Ascending aorta (tissue), 2 donors: ENCODE data around the gene WIPF3. TPM values are rescaled to one million over a fixed set of nuclear protein-coding genes. Genes with fewer than 3 reads are reported as not detected.

Source experiments
- DNase-seq, 2 donors: peaks; one replicate each; pipeline ENCODE4 v3.0.0-alpha.2; 2019; ENCODE audit warnings: low spot score in 2 of 2
- H3K27ac ChIP-seq, 2 donors: fragments of 200-600 bp; sonication (generic); one replicate each; pipeline ENCODE4 v1.5.1; 2016 to 2017; ENCODE audit warnings: mild to moderate bottlenecking in 1 of 2
- H3K27me3 ChIP-seq: fragments of 200-600 bp; sonication (generic); one replicate; pipeline ENCODE4 v1.5.1; 2017
- H3K36me3 ChIP-seq, 2 donors: fragments of 200-600 bp; sonication (generic); one replicate each; pipeline ENCODE4 v1.5.1; 2016
- H3K4me1 ChIP-seq, 2 donors: fragments of 200-600 bp; sonication (generic); one replicate each; pipeline ENCODE4 v1.5.1; 2016 to 2017; ENCODE audit warnings: mild to moderate bottlenecking in 1 of 2
- H3K4me3 ChIP-seq, 2 donors: fragments of 200-600 bp; sonication (generic); one replicate each; pipeline ENCODE4 v1.5.1; 2016 to 2017; ENCODE audit warnings: mild to moderate bottlenecking in 1 of 2
- H3K9me3 ChIP-seq, 2 donors: fragments of 200-600 bp; sonication (generic); one replicate each; pipeline ENCODE4 v1.5.1; 2016
- intact Hi-C: fragments of 100-400 bp; cut with DNase I; formaldehyde crosslinking; loops from one replicate; pipeline ENCODE4 v1.15.1; 2023
- total RNA-seq: library from RNA; depleted of rRNA; stranded (reverse); fragments of >200 nt; gene quantifications from one replicate; pipeline ENCODE4 v1.1.0, GENCODE V29; 2016
- TF ChIP-seq, protein P1 (sequence below), 3 experiments: fragments of 200-600 bp in 2 of 3; fragments of 450-650 bp in 1 of 3; sonication (generic) in 2 of 3; IDR thresholded peaks; one replicate each; pipeline ENCODE4 v1.5.1; 2016 to 2019; ENCODE audit warnings: antibody characterized with exemption in 3 of 3, mild to moderate bottlenecking in 1 of 3, moderate library complexity in 1 of 3

Gene WIPF3, protein sequence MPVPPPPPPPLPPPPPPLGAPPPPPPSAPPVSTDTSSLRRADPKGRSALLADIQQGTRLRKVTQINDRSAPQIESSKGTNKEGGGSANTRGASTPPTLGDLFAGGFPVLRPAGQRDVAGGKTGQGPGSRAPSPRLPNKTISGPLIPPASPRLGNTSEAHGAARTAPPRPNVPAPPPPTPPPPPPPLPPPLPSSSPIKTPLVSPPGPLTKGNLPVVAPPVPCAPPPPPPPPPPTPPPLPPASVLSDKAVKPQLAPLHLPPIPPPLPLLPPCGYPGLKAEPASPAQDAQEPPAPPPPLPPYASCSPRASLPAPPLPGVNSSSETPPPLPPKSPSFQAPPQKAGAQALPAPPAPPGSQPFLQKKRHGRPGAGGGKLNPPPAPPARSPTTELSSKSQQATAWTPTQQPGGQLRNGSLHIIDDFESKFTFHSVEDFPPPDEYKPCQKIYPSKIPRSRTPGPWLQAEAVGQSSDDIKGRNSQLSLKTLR
- 4.6 TPM for total RNA-seq

DNA sequence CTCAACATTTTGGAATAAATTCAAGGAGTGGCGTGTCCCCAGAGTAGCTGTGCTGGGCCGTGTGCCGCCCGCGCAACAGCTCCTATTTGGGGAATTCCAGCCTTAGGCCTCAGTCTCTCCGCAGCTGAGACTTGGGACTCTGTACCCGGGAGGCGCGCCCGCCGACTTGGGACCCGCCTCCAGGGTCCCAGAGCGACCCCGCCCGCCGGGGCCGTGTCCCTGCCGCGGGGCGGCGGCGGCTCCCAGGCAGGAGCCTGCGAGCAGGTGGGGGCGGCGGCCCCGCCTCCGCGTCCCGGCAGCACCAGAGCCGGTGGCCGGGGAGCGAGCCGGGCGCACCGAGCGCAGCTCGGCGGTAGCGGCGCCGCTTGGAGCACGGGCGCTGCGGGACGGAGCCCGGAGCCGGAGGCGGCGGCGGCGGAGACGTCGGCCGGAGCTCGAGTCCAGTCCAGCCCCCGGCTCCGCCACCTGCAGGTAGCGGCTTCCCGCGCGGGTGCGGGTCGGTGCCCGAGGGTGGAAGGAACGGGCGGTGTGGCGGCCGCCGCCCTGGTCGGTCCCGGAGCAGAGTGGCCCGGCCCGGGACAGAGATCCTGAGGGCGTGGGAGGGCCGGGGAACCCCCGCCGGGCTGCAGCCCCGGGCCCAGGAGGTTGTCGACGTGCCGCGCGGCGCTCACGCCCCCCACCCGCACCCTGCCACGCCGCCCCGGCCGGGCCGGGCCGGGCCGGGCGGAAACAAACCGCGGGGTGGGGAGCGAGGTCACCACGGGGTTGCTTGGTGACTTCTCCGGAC is at the start of gene WIPF3:
WIPF3 (plus strand) TSS at position 301 of the 787 bp plus-strand sequence. CDS start 28,217 bp downstream, outside the sequence.
- intact Hi-C loops: no loop called here
- no peak for DNase-seq
- H3K36me3 ChIP-seq: no peaks in the 10 kb centered on the region
- peak within 1 kb of the TSS; percentile 60 to 74 for H3K4me3 ChIP-seq
- TF ChIP-seq, protein P1, sequence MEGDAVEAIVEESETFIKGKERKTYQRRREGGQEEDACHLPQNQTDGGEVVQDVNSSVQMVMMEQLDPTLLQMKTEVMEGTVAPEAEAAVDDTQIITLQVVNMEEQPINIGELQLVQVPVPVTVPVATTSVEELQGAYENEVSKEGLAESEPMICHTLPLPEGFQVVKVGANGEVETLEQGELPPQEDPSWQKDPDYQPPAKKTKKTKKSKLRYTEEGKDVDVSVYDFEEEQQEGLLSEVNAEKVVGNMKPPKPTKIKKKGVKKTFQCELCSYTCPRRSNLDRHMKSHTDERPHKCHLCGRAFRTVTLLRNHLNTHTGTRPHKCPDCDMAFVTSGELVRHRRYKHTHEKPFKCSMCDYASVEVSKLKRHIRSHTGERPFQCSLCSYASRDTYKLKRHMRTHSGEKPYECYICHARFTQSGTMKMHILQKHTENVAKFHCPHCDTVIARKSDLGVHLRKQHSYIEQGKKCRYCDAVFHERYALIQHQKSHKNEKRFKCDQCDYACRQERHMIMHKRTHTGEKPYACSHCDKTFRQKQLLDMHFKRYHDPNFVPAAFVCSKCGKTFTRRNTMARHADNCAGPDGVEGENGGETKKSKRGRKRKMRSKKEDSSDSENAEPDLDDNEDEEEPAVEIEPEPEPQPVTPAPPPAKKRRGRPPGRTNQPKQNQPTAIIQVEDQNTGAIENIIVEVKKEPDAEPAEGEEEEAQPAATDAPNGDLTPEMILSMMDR (IDR thresholded peaks at IDR 0.05): no peak
- no peaks in the 10 kb centered on the region for H3K27me3 ChIP-seq
- H3K4me1 ChIP-seq: no peaks in the 10 kb centered on the region
- H3K27ac ChIP-seq: no peak within 1 kb of the TSS
- H3K9me3 ChIP-seq: no peaks in the 10 kb centered on the region

DNA sequence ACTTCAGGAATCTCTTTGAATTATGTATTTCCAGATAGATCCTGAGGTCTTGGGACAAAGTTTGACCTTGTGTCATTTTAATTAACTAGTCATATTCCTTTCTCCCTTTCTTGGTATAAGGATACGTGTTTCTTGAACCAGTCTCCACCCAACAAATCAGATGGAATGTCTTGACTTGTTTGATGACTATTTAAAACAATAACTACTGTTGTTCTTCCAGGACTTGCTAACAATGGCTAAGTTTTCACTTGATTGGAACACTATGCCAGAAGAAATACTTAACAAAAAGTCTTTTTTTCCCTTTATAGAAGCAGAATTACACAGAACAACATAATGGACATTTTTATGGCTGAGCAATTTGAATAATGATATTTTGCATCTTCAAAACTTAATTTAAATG is 43.0 kb upstream of the WIPF3 start:
- intact Hi-C loops: no loop called here
- DNase-seq: no peak
- Histone ChIP-seq H3K4me3 (no peak overlapping the region), H3K27me3 (no peaks in the 10 kb centered on the region), H3K4me1 (no peaks in the 10 kb centered on the region), H3K9me3 (no peaks in the 10 kb centered on the region), H3K27ac (no peak overlapping the region), H3K36me3 (no peaks in the 10 kb centered on the region)
- TF ChIP-seq, protein P1 (IDR thresholded peaks at IDR 0.05): no peak

DNA sequence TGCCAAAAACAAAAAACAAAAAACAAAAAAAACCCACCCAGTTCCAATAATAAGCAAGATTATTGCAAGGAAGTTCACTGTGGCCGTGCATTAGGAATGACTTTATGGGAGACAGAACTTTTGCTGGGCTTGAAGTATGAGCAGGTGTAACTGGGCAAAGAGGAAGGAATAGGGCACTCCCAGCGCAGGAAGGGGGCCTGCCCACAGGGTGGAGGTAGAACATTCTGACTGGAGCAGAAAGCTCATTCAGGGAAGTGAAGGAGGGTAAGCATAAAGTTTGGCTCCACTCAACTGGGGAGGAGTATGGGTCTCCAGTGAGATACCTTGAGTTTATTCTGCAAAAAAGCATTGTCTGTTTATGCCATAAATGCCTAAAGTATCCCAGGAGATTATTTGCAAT is 42.1 kb upstream of the WIPF3 start:
- no peaks in the 10 kb centered on the region for H3K36me3 ChIP-seq
- TF ChIP-seq, protein P1 (IDR thresholded peaks at IDR 0.05): no peak
- intact Hi-C loops: no loop called here
- H3K27ac ChIP-seq: no peak overlapping the region
- H3K27me3 ChIP-seq: no peaks in the 10 kb centered on the region
- H3K4me3 ChIP-seq: no peak overlapping the region
- DNase-seq: no peak
- no peaks in the 10 kb centered on the region for H3K9me3 ChIP-seq
- no peaks in the 10 kb centered on the region for H3K4me1 ChIP-seq

DNA sequence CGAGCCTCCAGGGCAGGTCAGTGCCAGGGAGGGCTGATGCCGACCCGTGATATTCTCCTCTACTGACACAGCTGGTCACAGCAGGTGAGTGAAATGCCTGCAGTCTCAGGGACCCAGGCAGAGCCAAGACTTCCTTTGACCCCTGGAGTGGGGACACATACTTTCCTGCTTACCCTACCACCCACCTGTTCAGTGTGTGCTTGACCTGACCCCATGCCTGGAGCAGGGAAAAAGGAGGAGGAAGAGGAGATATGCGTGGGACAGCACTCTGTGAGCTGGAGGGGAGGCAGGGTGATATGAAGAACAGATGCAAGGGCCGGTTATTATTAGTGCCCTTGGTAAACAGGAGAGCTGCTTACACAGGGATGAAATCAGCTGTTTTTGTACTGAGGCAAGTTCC is 40.8 kb upstream of the WIPF3 start:
- no peak overlapping the region for H3K27ac ChIP-seq
- intact Hi-C loops: no loop called here
- H3K4me3 ChIP-seq: no peak overlapping the region
- no peaks in the 10 kb centered on the region for H3K4me1 ChIP-seq
- DNase-seq: no peak
- no peaks in the 10 kb centered on the region for H3K9me3 ChIP-seq
- H3K27me3 ChIP-seq: no peaks in the 10 kb centered on the region
- TF ChIP-seq, protein P1 (IDR thresholded peaks at IDR 0.05): no peak
- no peaks in the 10 kb centered on the region for H3K36me3 ChIP-seq

DNA sequence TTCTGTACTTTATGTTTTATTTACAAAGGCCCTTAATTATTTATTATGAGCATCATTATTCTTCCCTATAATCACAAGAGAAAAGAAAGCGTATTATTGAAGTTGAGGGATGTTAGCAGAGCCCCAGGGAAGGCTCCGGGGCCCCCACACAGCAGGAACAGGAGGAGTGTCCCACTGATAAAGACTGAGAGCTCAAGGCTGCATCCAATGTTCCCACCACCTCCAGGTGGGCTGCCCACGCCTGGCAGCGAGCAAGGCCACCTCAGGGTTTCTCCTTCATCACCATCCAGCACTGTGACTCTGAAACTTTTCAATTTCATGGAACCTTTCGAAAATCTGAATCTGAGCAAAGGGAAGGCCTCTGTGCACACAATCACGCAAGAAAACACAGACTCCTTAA is 35.9 kb upstream of the WIPF3 start:
- intact Hi-C loops: no loop called here
- no peak for DNase-seq
- Histone ChIP-seq H3K36me3 (no peaks in the 10 kb centered on the region), H3K4me1 (no peaks in the 10 kb centered on the region), H3K27ac (no peak overlapping the region), H3K27me3 (no peaks in the 10 kb centered on the region), H3K9me3 (no peaks in the 10 kb centered on the region), H3K4me3 (no peak overlapping the region)
- TF ChIP-seq, protein P1 (IDR thresholded peaks at IDR 0.05): no peak
